CD4-positive, alpha-beta T cell (primary cell): ENCODE measurements around the gene LAMA2. TPM values are rescaled to one million over a fixed set of nuclear protein-coding genes. Genes with fewer than 3 reads are reported as not detected.

ENCODE experiments used
- ATAC-seq: fragments of 200-7000 bp; cut with Tn5 transposase; one replicate; pipeline ENCODE4 v1.10.0; 2022; ENCODE audit warnings: mild to moderate bottlenecking; ENCODE audit not compliant: poor library complexity
- CTCF ChIA-PET: fragments of 350-600 bp; sonication (Branson Sonifier 250); formaldehyde crosslinking; loops from one replicate; lab custom pipeline; 2021; ENCODE audit warnings: antibody characterized with exemption, inconsistent platforms; lab: Charles Lee
- POLR2A ChIA-PET: fragments of 350-600 bp; sonication (Branson Sonifier 250); formaldehyde crosslinking; loops from one replicate; lab custom pipeline; 2021; ENCODE audit warnings: antibody characterized with exemption, inconsistent platforms; lab: Charles Lee
- DNase-seq, 14 experiments: peaks; one replicate each; pipeline ENCODE4 v3.0.0-alpha.2; 2013 to 2020; ENCODE audit warnings: mixed read lengths in 2 of 14
- H3K27ac ChIP-seq, 2 donors: one replicate each; pipeline versions ENCODE4 v1.5.1 to v1.7.0; 2013; ENCODE audit warnings: low read length in 2 of 2, low read depth in 1 of 2, mild to moderate bottlenecking in 1 of 2
- H3K27me3 ChIP-seq, 2 experiments: 1 replicate in 1 of 2; 2 replicates in 1 of 2; pipeline versions ENCODE4 v1.6.1 to v1.7.0; 2013; ENCODE audit warnings: low read length in 2 of 2, control low read depth in 1 of 2, mild to moderate bottlenecking in 1 of 2, moderate library complexity in 1 of 2; ENCODE audit not compliant: insufficient read depth in 2 of 2, control insufficient read depth in 1 of 2
- H3K36me3 ChIP-seq: one replicate; pipeline ENCODE4 v1.6.1; 2013; ENCODE audit warnings: low read length, control low read depth; ENCODE audit not compliant: insufficient read depth
- H3K4me1 ChIP-seq: one replicate; pipeline ENCODE4 v1.6.1; 2013; ENCODE audit warnings: low read length, control low read depth; ENCODE audit not compliant: insufficient read depth
- H3K4me3 ChIP-seq: one replicate; pipeline ENCODE4 v1.5.1; 2013; ENCODE audit warnings: mild to moderate bottlenecking, low read length, moderate library complexity
- H3K9me3 ChIP-seq, 2 experiments: 1 replicate in 1 of 2; 2 replicates in 1 of 2; pipeline versions ENCODE4 v1.6.1 to v1.7.0; 2013; ENCODE audit warnings: low read length in 2 of 2, mild to moderate bottlenecking in 2 of 2, control low read depth in 1 of 2, moderate library complexity in 1 of 2; ENCODE audit not compliant: control insufficient read depth in 1 of 2, insufficient read depth in 1 of 2
- H3K27ac Mint-ChIP-seq: one replicate; pipeline ENCODE4 v1.8.0; 2020; ENCODE audit warnings: mixed read lengths
- H3K27me3 Mint-ChIP-seq: one replicate; pipeline ENCODE4 v1.8.0; 2021; ENCODE audit warnings: mixed read lengths
- H3K36me3 Mint-ChIP-seq: one replicate; pipeline ENCODE4 v1.8.0; 2021; ENCODE audit warnings: low read depth, mixed read lengths
- H3K4me1 Mint-ChIP-seq: one replicate; pipeline ENCODE4 v1.8.0; 2021; ENCODE audit warnings: low read depth, mixed read lengths
- H3K4me3 Mint-ChIP-seq: one replicate; pipeline ENCODE4 v1.8.0; 2020; ENCODE audit warnings: mild to moderate bottlenecking, mixed read lengths
- H3K9me3 Mint-ChIP-seq: one replicate; pipeline ENCODE4 v1.8.0; 2020; ENCODE audit warnings: mixed read lengths
- CTCF ChIP-seq: fragments of 200-600 bp; IDR thresholded peaks from one replicate; pipeline ENCODE4 v1.8.0; 2022; ENCODE audit warnings: antibody characterized with exemption, mild to moderate bottlenecking
- intact Hi-C, 2 experiments: fragments of 100-400 bp; cut with DNase I in 1 of 2; cut with micrococcal nuclease in 1 of 2; formaldehyde crosslinking; loops; one replicate each; pipeline versions ENCODE4 v1.15.1 to v1.9.0; 2023 to 2025; cut with DNase I, micrococcal nuclease
- total RNA-seq, 174 experiments: library from RNA in 2 of 174; stranded (reverse) in 2 of 174; gene quantifications; one replicate each; pipeline ENCODE4 v1.2.3 and lab custom pipeline; 2021 to 2026

The LAMA2 gene
- total RNA-seq, 2 experiments from 2014 or later: 0.05 to 0.06 TPM

GRCh38 chr6:128925765-128926164 lies 42.8 kb downstream of the LAMA2 start:
- POLR2A ChIA-PET: no interaction called here
- Histone ChIP-seq H3K27me3 (no peaks in the 10 kb centered on the region), H3K27ac (no peak overlapping the region), H3K4me3 (no peak overlapping the region), H3K9me3 (peaks cover 0 to 4% of the 10 kb centered on the region in 2 experiments), H3K36me3 (no peaks in the 10 kb centered on the region), H3K4me1 (no peaks in the 10 kb centered on the region)
- ATAC-seq: no peak
- no peaks in the 10 kb centered on the region for H3K9me3 Mint-ChIP-seq
- H3K4me3 Mint-ChIP-seq: no peak overlapping the region
- H3K27ac Mint-ChIP-seq: no peak overlapping the region
- DNase-seq: no peak
- H3K27me3 Mint-ChIP-seq: peaks cover 16% of the 10 kb centered on the region
- no peaks in the 10 kb centered on the region for H3K36me3 Mint-ChIP-seq
- CTCF ChIA-PET: no interaction called here
- H3K4me1 Mint-ChIP-seq: no peaks in the 10 kb centered on the region
- no peak for TF ChIP-seq CTCF
- intact Hi-C loops: no loop called here

- Mint-ChIP-seq H3K4me1 (no peaks in the 10 kb centered on the region), H3K9me3 (no peaks in the 10 kb centered on the region), H3K4me3 (no peak overlapping the region), H3K27me3 (peaks cover 18% of the 10 kb centered on the region), H3K27ac (no peak overlapping the region), H3K36me3 (no peaks in the 10 kb centered on the region)
- ATAC-seq (no peak), DNase-seq (no peak)
- H3K27ac ChIP-seq: no peak overlapping the region
- no peak for TF ChIP-seq CTCF
- no peaks in the 10 kb centered on the region for H3K4me1 ChIP-seq
- H3K9me3 ChIP-seq: peaks cover 0 to 4% of the 10 kb centered on the region in 2 experiments
- no peaks in the 10 kb centered on the region for H3K36me3 ChIP-seq
- H3K4me3 ChIP-seq: no peak overlapping the region
- POLR2A ChIA-PET: no interaction called here
- CTCF ChIA-PET: no interaction called here
- no peaks in the 10 kb centered on the region for H3K27me3 ChIP-seq
- intact Hi-C loops: no loop called here
Measured at GRCh38 chr6:128929869-128930268, 46.9 kb downstream of the LAMA2 start.

- Mint-ChIP-seq H3K4me1 (no peaks in the 10 kb centered on the region), H3K27me3 (peaks cover 21% of the 10 kb centered on the region), H3K4me3 (no peak overlapping the region), H3K9me3 (no peaks in the 10 kb centered on the region), H3K36me3 (no peaks in the 10 kb centered on the region), H3K27ac (no peak overlapping the region)
- ChIA-PET POLR2A (no interaction called here), CTCF (no interaction called here)
- Histone ChIP-seq H3K4me1 (no peaks in the 10 kb centered on the region), H3K36me3 (no peaks in the 10 kb centered on the region), H3K4me3 (no peak overlapping the region), H3K27me3 (no peaks in the 10 kb centered on the region), H3K9me3 (peaks cover 0 to 4% of the 10 kb centered on the region in 2 experiments), H3K27ac (no peak overlapping the region)
- DNase-seq (no peak), ATAC-seq (no peak)
- intact Hi-C loops: no loop called here
- no peak for TF ChIP-seq CTCF
Measured at GRCh38 chr6:128930321-128930720, 47.4 kb downstream of the LAMA2 start.
